HCT116 (cell line): Measurements from ENCODE around the gene DMBT1. TPM values are rescaled to one million over a fixed set of nuclear protein-coding genes. Genes with fewer than 3 reads are reported as not detected.

Experiments used
- ATAC-seq: fragments of 200-7000 bp; cut with Tn5 transposase; 2 replicates; pipeline ENCODE4 v1.9.1; 2020; ENCODE audit warnings: mild to moderate bottlenecking, moderate library complexity
- BruUV-seq: library from RNA; stranded (reverse); fragments of 400-500 nt; replicated peaks from 2 replicates; lab custom pipeline; 2021; lab: Mats Ljungman, UMichigan
- CTCF ChIA-PET: fragments of 300-600 bp; sonication (Branson Sonifier 250); formaldehyde crosslinking; loops from one replicate; lab custom pipeline; 2021; ENCODE audit warnings: antibody characterized with exemption; lab: Charles Lee
- POLR2A ChIA-PET: fragments of 300-600, 350-600 bp; sonication (Branson Sonifier 250); formaldehyde crosslinking; loops from one replicate; lab custom pipeline; 2021; ENCODE audit warnings: antibody characterized with exemption; lab: Charles Lee
- RAD21 ChIA-PET, 2 experiments: fragments of 300-600 bp; sonication (Branson Sonifier 250); formaldehyde crosslinking; loops; one replicate each; lab custom pipeline; 2023; ENCODE audit warnings: low total read pairs in 2 of 2; ENCODE audit not compliant: uncharacterized antibody in 2 of 2, unreplicated experiment in 2 of 2, low non-redundant PET in 1 of 2; lab: Charles Lee
- DNase-seq: peaks from one replicate; pipeline ENCODE4 v3.0.0-alpha.2; 2010; ENCODE audit warnings: low read depth, low spot score
- H2AFZ ChIP-seq: fragments of 200-600 bp; shearing (Covaris generic), sonication (generic); 2 replicates; pipeline ENCODE4 v1.6.1; 2017; ENCODE audit warnings: low read depth, mixed run types, mixed read lengths, antibody characterized with exemption, low read length; ENCODE audit not compliant: poor library complexity, severe bottlenecking
- H3K27ac ChIP-seq: 2 replicates; pipeline ENCODE4 v1.5.1; 2012; ENCODE audit warnings: low read depth, low read length
- H3K27me3 ChIP-seq: fragments of 200-600 bp; sonication (generic); 2 replicates; pipeline ENCODE4 v1.6.1; 2016; ENCODE audit warnings: mixed run types, low read length, mixed read lengths; ENCODE audit not compliant: insufficient read depth
- H3K36me3 ChIP-seq, 2 experiments: fragments of 200-500 bp in 1 of 2; fragments of 200-600 bp in 1 of 2; sonication (Bioruptor generic) in 1 of 2; sonication (generic) in 1 of 2; 2 replicates each; pipeline versions ENCODE4 v1.5.1 to v1.6.1; 2014 to 2016; ENCODE audit warnings: low read length in 2 of 2, inconsistent platforms in 1 of 2, mixed read lengths in 1 of 2, mixed run types in 1 of 2; ENCODE audit not compliant: insufficient read depth in 2 of 2, control insufficient read depth in 1 of 2
- H3K4me1 ChIP-seq, 2 experiments: fragments of 200-600 bp in 1 of 2; sonication (generic) in 1 of 2; 2 replicates each; pipeline versions ENCODE4 v1.5.1 to v1.6.1; 2012 to 2017; ENCODE audit warnings: low read length in 2 of 2, inconsistent platforms in 1 of 2, mild to moderate bottlenecking in 1 of 2, mixed read lengths in 1 of 2, mixed run types in 1 of 2, moderate library complexity in 1 of 2; ENCODE audit not compliant: insufficient read depth in 2 of 2, control insufficient read depth in 1 of 2
- H3K4me2 ChIP-seq: fragments of 200-600 bp; sonication (generic); 2 replicates; pipeline ENCODE4 v1.6.1; 2017; ENCODE audit warnings: mixed run types, low read length, mixed read lengths
- H3K4me3 ChIP-seq, 2 experiments: fragments of 200-600 bp in 1 of 2; sonication (generic) in 1 of 2; replicated peaks in 1 of 2; 2 replicates each; pipeline ENCODE4 v1.5.1; 2011 to 2016; ENCODE audit warnings: low read length in 2 of 2, control low read depth in 1 of 2, low read depth in 1 of 2, mild to moderate bottlenecking in 1 of 2, mixed read lengths in 1 of 2, mixed run types in 1 of 2
- H3K79me2 ChIP-seq: fragments of 200-600 bp; sonication (generic); 2 replicates; pipeline ENCODE4 v1.6.1; 2017; ENCODE audit warnings: mild to moderate bottlenecking, mixed run types, low read length, moderate library complexity, mixed read lengths; ENCODE audit not compliant: insufficient read depth
- H3K9ac ChIP-seq: fragments of 200-600 bp; sonication (generic); 2 replicates; pipeline ENCODE4 v1.6.1; 2016; ENCODE audit warnings: low read length, mixed read lengths
- H3K9me2 ChIP-seq: fragments of 200-600 bp; sonication (generic), shearing (Covaris generic); 2 replicates; pipeline ENCODE4 v1.6.1; 2017; ENCODE audit warnings: mixed run types, mild to moderate bottlenecking, moderate library complexity; ENCODE audit not compliant: insufficient read depth
- H3K9me3 ChIP-seq, 2 experiments: fragments of 200-500 bp in 1 of 2; fragments of 200-600 bp in 1 of 2; sonication (Bioruptor generic) in 1 of 2; sonication (generic) in 1 of 2; 2 replicates each; pipeline ENCODE4 v1.6.1; 2014 to 2017; ENCODE audit warnings: low read length in 2 of 2, mixed read lengths in 2 of 2, inconsistent platforms in 1 of 2, low read depth in 1 of 2, mild to moderate bottlenecking in 1 of 2, mixed run types in 1 of 2, moderate library complexity in 1 of 2; ENCODE audit not compliant: control insufficient read depth in 1 of 2, insufficient read depth in 1 of 2
- H4K20me1 ChIP-seq: fragments of 200-600 bp; sonication (generic), shearing (Covaris generic); 2 replicates; pipeline ENCODE4 v1.6.1; 2017; ENCODE audit warnings: mixed run types, mild to moderate bottlenecking, moderate library complexity; ENCODE audit not compliant: insufficient read depth
- CBX3 ChIP-seq: IDR thresholded peaks from 2 replicates; pipeline ENCODE4 v1.6.1; 2012; ENCODE audit warnings: low read depth
- CEBPB ChIP-seq: IDR thresholded peaks from 2 replicates; pipeline ENCODE4 v1.6.1; 2012; ENCODE audit warnings: low read depth
- EGR1 ChIP-seq: IDR thresholded peaks from 2 replicates; pipeline ENCODE4 v1.6.1; 2012; ENCODE audit warnings: low read depth
- EZH2 ChIP-seq: fragments of 200-600 bp; sonication (generic); IDR thresholded peaks from 2 replicates; pipeline ENCODE4 v1.6.1; 2017; ENCODE audit warnings: antibody characterized with exemption, mixed run types
- EZH2phosphoT487 ChIP-seq: fragments of 200-600 bp; IDR thresholded peaks from 2 replicates; pipeline ENCODE4 v1.6.1; 2018; ENCODE audit warnings: antibody characterized with exemption, borderline replicate concordance
- FOSL1 ChIP-seq: IDR thresholded peaks from 2 replicates; pipeline ENCODE4 v1.6.1; 2012; ENCODE audit warnings: low read depth
- JUND ChIP-seq: IDR thresholded peaks from 2 replicates; pipeline ENCODE4 v1.6.1; 2012
- POLR2A ChIP-seq: IDR thresholded peaks from 2 replicates; pipeline ENCODE4 v1.7.0; 2011; ENCODE audit warnings: borderline replicate concordance; ENCODE audit not compliant: insufficient read depth, insufficient read length; ENCODE audit errors: extremely low read depth
- RAD21 ChIP-seq: IDR thresholded peaks from 2 replicates; pipeline ENCODE4 v1.6.1; 2012; ENCODE audit warnings: low read depth, mild to moderate bottlenecking
- SP1 ChIP-seq: IDR thresholded peaks from 2 replicates; pipeline ENCODE4 v1.6.1; 2012; ENCODE audit warnings: low read depth
- SRF ChIP-seq: IDR thresholded peaks from 2 replicates; pipeline ENCODE4 v1.6.1; 2012; ENCODE audit warnings: low read depth
- YY1 ChIP-seq: IDR thresholded peaks from 2 replicates; pipeline ENCODE4 v1.6.1; 2011; ENCODE audit warnings: low read length, low read depth, moderate library complexity, mild to moderate bottlenecking; ENCODE audit not compliant: insufficient replicate concordance; ENCODE audit errors: extremely low read depth
- ZNF274 ChIP-seq: fragments of 200-500 bp; sonication (Bioruptor generic); IDR thresholded peaks from 2 replicates; pipeline ENCODE4 v1.6.1; 2014; ENCODE audit warnings: mild to moderate bottlenecking, low read depth, low read length, inconsistent platforms
- intact Hi-C: fragments of 100-400 bp; cut with micrococcal nuclease; formaldehyde crosslinking; loops from 2 replicates; pipeline ENCODE4 v1.10.0; 2022
- total RNA-seq: library from RNA; stranded (reverse); gene quantifications from one replicate; pipeline ENCODE4 v1.2.1, GENCODE V29; 2021; ENCODE audit not compliant: unreplicated experiment
- TF ChIP-seq, protein P1 (sequence below): IDR thresholded peaks from 2 replicates; pipeline ENCODE4 v1.6.1; 2011; ENCODE audit warnings: mild to moderate bottlenecking, low read length, moderate library complexity; ENCODE audit not compliant: insufficient replicate concordance; ENCODE audit errors: extremely low read depth
- TF ChIP-seq, protein P2 (sequence below), 3 experiments: fragments of 200-600 bp in 1 of 3; sonication (generic) in 1 of 3; IDR thresholded peaks in 2 of 3; conservative IDR thresholded peaks in 1 of 3; 2 replicates each; pipeline ENCODE4 v1.5.1; 2012 to 2017; ENCODE audit warnings: low read depth in 2 of 3, low read length in 2 of 3, antibody characterized with exemption in 1 of 3, borderline replicate concordance in 1 of 3, control low read depth in 1 of 3, mild to moderate bottlenecking in 1 of 3, mixed read lengths in 1 of 3, mixed run types in 1 of 3, moderate library complexity in 1 of 3; ENCODE audit not compliant: insufficient read depth in 1 of 3
- TF ChIP-seq, protein P3 (sequence below): IDR thresholded peaks from 2 replicates; pipeline ENCODE4 v1.6.1; 2012

The DMBT1 gene
- total RNA-seq, 1 experiment from 2014 or later = 0.17 TPM

DNA sequence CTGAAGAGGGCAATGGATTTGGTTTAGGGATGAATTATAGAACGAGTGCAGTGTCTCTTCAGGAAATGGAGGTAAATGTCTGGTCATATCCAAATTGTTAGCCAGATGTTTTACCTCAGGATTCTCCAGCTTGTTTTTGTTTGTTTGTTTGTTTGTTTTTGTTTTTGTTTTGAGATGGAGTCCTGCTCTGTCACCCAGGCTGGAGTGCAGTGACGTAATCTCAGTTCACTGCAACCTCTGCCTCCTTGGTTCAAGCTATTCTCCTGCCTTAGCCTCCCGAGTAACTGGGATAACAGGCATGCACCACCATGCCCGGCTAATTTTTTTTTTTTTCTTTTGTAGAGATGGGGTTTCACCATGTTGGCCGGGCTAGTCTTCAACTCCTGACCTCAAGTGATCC lies 132.2 kb downstream of the DMBT1 start:
- Histone ChIP-seq H3K9ac (no peak overlapping the region), H3K4me2 (no peak overlapping the region), H3K4me1 (no peaks in the 10 kb centered on the region), H3K9me2 (no peaks in the 10 kb centered on the region), H2AFZ (no peak overlapping the region), H3K9me3 (no peaks in the 10 kb centered on the region), H3K4me3 (no peak overlapping the region), H3K79me2 (no peaks in the 10 kb centered on the region), H3K36me3 (no peaks in the 10 kb centered on the region), H3K27me3 (peaks cover 66% of the 10 kb centered on the region), H3K27ac (no peak overlapping the region), H4K20me1 (no peaks in the 10 kb centered on the region)
- no TSS peak for BruUV-seq
- CTCF ChIA-PET = interaction anchor here (1.6 kb wide), 1 partner anchor 11 kb away, joined by 3 read pairs; no protein-coding TSS in a partner anchor
- RAD21 ChIA-PET = no interaction called here
- POLR2A ChIA-PET = no interaction called here
- TF ChIP-seq JUND (no peak), FOSL1 (no peak), CEBPB (no peak), EZH2 (no peak), POLR2A (no peak), EGR1 (no peak), RAD21 (no peak), SRF (no peak), CBX3 (no peak), ZNF274 (no peak), YY1 (no peak), SP1 (no peak), EZH2phosphoT487 (no peak)
- TF ChIP-seq, protein P1, sequence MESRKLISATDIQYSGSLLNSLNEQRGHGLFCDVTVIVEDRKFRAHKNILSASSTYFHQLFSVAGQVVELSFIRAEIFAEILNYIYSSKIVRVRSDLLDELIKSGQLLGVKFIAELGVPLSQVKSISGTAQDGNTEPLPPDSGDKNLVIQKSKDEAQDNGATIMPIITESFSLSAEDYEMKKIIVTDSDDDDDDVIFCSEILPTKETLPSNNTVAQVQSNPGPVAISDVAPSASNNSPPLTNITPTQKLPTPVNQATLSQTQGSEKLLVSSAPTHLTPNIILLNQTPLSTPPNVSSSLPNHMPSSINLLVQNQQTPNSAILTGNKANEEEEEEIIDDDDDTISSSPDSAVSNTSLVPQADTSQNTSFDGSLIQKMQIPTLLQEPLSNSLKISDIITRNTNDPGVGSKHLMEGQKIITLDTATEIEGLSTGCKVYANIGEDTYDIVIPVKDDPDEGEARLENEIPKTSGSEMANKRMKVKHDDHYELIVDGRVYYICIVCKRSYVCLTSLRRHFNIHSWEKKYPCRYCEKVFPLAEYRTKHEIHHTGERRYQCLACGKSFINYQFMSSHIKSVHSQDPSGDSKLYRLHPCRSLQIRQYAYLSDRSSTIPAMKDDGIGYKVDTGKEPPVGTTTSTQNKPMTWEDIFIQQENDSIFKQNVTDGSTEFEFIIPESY = no peak
- TF ChIP-seq, protein P2, sequence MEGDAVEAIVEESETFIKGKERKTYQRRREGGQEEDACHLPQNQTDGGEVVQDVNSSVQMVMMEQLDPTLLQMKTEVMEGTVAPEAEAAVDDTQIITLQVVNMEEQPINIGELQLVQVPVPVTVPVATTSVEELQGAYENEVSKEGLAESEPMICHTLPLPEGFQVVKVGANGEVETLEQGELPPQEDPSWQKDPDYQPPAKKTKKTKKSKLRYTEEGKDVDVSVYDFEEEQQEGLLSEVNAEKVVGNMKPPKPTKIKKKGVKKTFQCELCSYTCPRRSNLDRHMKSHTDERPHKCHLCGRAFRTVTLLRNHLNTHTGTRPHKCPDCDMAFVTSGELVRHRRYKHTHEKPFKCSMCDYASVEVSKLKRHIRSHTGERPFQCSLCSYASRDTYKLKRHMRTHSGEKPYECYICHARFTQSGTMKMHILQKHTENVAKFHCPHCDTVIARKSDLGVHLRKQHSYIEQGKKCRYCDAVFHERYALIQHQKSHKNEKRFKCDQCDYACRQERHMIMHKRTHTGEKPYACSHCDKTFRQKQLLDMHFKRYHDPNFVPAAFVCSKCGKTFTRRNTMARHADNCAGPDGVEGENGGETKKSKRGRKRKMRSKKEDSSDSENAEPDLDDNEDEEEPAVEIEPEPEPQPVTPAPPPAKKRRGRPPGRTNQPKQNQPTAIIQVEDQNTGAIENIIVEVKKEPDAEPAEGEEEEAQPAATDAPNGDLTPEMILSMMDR (IDR thresholded peaks at IDR 0.05 in 2 of 3, conservative IDR thresholded peaks at IDR 0.05 in 1 of 3; ENCODE audit: borderline replicate concordance in 1 of 3, insufficient read depth in 1 of 3, low read depth in 2 of 3, low read length in 2 of 3) = no peak
- TF ChIP-seq, protein P3, sequence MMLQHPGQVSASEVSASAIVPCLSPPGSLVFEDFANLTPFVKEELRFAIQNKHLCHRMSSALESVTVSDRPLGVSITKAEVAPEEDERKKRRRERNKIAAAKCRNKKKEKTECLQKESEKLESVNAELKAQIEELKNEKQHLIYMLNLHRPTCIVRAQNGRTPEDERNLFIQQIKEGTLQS = no peak
- DNase-seq (no peak), ATAC-seq (no peak)
- intact Hi-C loops = no loop called here

Other genes with a start within 250 kb of the DMBT1 start
- gene PLEKHA1, start 186.0 kb upstream of the DMBT1 start, total RNA-seq = 30.6 TPM
- not detected for gene ARMS2, start 106.1 kb upstream of the DMBT1 start, total RNA-seq
- 0.39 TPM for gene HTRA1, start 99.2 kb upstream of the DMBT1 start, total RNA-seq
- gene C10orf120, start 139.1 kb downstream of the DMBT1 start, total RNA-seq = not detected